Osteoblast (primary cell): ENCODE measurements around the gene CILP. TPM values are rescaled to one million over a fixed set of nuclear protein-coding genes. Genes with fewer than 3 reads are reported as not detected.

Experiments
- DNase-seq: peaks from one replicate; pipeline ENCODE4 v3.0.0; 2011; ENCODE audit warnings: low spot score, mixed read lengths; ENCODE audit not compliant: insufficient read length; ENCODE audit errors: missing footprints
- H2AFZ ChIP-seq: 2 replicates; pipeline ENCODE4 v1.6.0; 2011; ENCODE audit warnings: mild to moderate bottlenecking, low read length
- H3K27ac ChIP-seq: 2 replicates; pipeline ENCODE4 v1.5.1; 2011; ENCODE audit warnings: mild to moderate bottlenecking, low read depth, low read length, moderate library complexity
- H3K27me3 ChIP-seq: 2 replicates; pipeline ENCODE4 v1.6.0; 2012; ENCODE audit warnings: mild to moderate bottlenecking, control low read depth, inconsistent platforms, low read length, moderate library complexity; ENCODE audit not compliant: insufficient read depth
- H3K36me3 ChIP-seq: 2 replicates; pipeline ENCODE4 v1.5.1; 2011; ENCODE audit warnings: mild to moderate bottlenecking, low read length, control low read depth, moderate library complexity; ENCODE audit not compliant: insufficient read depth
- H3K4me1 ChIP-seq: 2 replicates; pipeline ENCODE4 v1.5.1; 2011; ENCODE audit warnings: mild to moderate bottlenecking, low read length, control low read depth, moderate library complexity; ENCODE audit not compliant: insufficient read depth
- H3K4me2 ChIP-seq: 2 replicates; pipeline ENCODE4 v1.6.0; 2011; ENCODE audit warnings: mild to moderate bottlenecking, low read length; ENCODE audit not compliant: insufficient read depth
- H3K4me3 ChIP-seq: fragments of 200-600 bp; sonication (generic); 3 replicates; pipeline ENCODE4 v1.5.1; 2012; ENCODE audit warnings: mild to moderate bottlenecking, low read length, inconsistent platforms; ENCODE audit not compliant: insufficient read depth
- H3K79me2 ChIP-seq: 2 replicates; pipeline ENCODE4 v1.6.0; 2012; ENCODE audit warnings: mild to moderate bottlenecking, low read length, control low read depth, inconsistent platforms; ENCODE audit not compliant: insufficient read depth
- H3K9me3 ChIP-seq: 2 replicates; pipeline ENCODE4 v1.5.1; 2011; ENCODE audit warnings: low read depth, low read length, control low read depth
- H4K20me1 ChIP-seq: 2 replicates; pipeline ENCODE4 v1.6.0; 2012; ENCODE audit warnings: mild to moderate bottlenecking, low read length, control low read depth; ENCODE audit not compliant: insufficient read depth
- total RNA-seq: library from RNA; depleted of rRNA; stranded (reverse); fragments of >200 nt; gene quantifications from 2 replicates; pipeline ENCODE4 v1.2.3, GENCODE V29; 2012
- TF ChIP-seq, protein P1 (sequence below): IDR thresholded peaks from 2 replicates; pipeline ENCODE4 v1.5.1; 2011; ENCODE audit warnings: mild to moderate bottlenecking, low read depth, low read length, moderate library complexity; ENCODE audit errors: extremely low read depth

CILP gene
- total RNA-seq, 1 donor: under 0.01 TPM

DNA sequence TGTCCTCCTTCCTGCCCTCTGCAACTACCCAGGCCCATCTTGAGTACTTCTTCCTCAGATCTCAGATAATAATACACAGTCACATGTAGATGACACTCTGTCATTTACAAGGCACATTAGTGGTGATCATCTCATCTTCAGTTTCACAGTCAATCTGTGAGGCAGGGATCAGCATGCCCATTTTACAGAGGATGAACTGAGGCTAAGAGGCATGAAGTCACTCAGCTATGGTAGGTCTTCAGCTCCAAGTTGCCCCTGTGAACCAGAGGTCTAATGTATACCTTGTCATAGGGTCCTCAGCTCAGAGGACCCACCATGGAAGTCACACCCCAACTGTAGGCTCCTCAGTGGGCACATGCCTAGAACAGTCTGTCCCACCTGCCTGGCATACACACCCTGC is 4.2 kb upstream of the CILP start:
- Histone ChIP-seq H3K27ac (no peak overlapping the region), H3K27me3 (peaks cover under 1% of the 10 kb centered on the region), H3K36me3 (no peaks in the 10 kb centered on the region), H3K79me2 (no peaks in the 10 kb centered on the region), H2AFZ (no peak overlapping the region), H3K9me3 (no peaks in the 10 kb centered on the region), H4K20me1 (no peaks in the 10 kb centered on the region), H3K4me1 (no peaks in the 10 kb centered on the region), H3K4me3 (no peak overlapping the region), H3K4me2 (no peak overlapping the region)
- TF ChIP-seq, protein P1, sequence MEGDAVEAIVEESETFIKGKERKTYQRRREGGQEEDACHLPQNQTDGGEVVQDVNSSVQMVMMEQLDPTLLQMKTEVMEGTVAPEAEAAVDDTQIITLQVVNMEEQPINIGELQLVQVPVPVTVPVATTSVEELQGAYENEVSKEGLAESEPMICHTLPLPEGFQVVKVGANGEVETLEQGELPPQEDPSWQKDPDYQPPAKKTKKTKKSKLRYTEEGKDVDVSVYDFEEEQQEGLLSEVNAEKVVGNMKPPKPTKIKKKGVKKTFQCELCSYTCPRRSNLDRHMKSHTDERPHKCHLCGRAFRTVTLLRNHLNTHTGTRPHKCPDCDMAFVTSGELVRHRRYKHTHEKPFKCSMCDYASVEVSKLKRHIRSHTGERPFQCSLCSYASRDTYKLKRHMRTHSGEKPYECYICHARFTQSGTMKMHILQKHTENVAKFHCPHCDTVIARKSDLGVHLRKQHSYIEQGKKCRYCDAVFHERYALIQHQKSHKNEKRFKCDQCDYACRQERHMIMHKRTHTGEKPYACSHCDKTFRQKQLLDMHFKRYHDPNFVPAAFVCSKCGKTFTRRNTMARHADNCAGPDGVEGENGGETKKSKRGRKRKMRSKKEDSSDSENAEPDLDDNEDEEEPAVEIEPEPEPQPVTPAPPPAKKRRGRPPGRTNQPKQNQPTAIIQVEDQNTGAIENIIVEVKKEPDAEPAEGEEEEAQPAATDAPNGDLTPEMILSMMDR: no peak
- DNase-seq: no peak

DNA sequence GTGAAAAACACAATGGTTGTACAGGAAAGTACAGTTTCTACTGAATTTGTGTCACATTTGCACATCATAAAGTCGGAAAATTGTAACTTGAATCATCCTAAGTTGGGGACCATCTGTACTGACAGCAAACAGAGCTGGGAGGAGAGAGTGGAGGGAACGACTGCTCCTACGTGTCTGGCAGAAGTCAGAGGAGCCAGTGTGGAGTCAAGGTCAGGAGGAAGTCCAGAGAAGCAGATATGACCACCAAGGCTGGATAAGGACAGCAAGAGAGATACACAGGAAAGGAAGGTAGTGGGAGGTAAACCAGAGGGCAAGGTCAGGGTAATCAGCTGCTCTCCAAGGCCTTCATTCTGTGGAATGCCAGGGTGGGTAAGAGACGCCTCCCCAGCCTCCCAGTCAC is 2.7 kb upstream of the CILP start:
- Histone ChIP-seq H4K20me1 (no peaks in the 10 kb centered on the region), H3K4me2 (no peak overlapping the region), H3K9me3 (no peaks in the 10 kb centered on the region), H3K36me3 (no peaks in the 10 kb centered on the region), H3K27me3 (no peaks in the 10 kb centered on the region), H3K4me3 (no peak overlapping the region), H3K79me2 (no peaks in the 10 kb centered on the region), H2AFZ (no peak overlapping the region), H3K4me1 (no peaks in the 10 kb centered on the region), H3K27ac (no peak overlapping the region)
- no peak for DNase-seq
- TF ChIP-seq, protein P1: no peak

DNA sequence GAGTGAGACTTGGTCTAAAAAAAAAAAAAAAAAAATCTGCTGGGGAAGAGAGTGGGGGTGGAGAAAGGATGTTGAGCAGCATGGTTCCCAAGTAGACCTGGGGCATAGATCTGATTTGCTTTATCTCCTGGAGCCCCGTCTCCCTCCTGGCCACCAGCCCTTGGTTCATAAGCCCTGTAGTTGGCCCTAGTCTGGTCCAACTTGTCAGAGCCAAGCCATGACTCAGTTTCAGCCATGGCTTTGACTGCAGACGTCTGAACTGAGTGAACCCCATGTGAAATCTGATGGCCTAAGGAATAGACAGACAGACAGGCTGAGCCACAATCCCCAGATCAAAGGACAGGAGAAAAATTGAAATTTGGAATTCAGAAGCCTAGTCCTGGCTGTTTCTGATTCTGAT is 2.0 kb upstream of the CILP start:
- no peaks in the 10 kb centered on the region for H3K4me1 ChIP-seq
- no peaks in the 10 kb centered on the region for H3K79me2 ChIP-seq
- no peaks in the 10 kb centered on the region for H4K20me1 ChIP-seq
- H3K27ac ChIP-seq: no peak overlapping the region
- H3K27me3 ChIP-seq: peaks cover 2% of the 10 kb centered on the region
- no peak overlapping the region for H3K4me3 ChIP-seq
- H3K36me3 ChIP-seq: no peaks in the 10 kb centered on the region
- H3K4me2 ChIP-seq: no peak overlapping the region
- DNase-seq: no peak
- H3K9me3 ChIP-seq: no peaks in the 10 kb centered on the region
- no peak overlapping the region for H2AFZ ChIP-seq
- TF ChIP-seq, protein P1: no peak

DNA sequence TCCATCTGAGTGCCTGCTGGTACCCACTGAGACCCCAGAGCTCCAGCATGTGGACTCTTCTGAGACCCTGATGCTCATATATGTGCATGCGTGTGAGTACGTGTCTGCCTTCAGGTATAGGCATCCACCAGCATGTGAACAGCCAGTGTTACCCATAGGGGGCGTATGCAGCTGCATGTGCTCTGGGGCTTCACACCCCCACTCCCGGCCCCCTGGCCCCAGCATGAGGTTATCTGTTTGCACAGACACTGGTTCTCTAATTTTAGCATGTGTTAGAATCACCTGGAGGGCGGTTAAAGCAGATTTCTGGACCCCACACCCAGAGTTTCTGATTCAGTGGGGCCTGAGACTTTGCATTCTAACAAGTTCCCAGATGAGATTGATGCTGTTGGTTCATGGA is 824 bp upstream of the CILP start:
- Histone ChIP-seq H3K9me3 (no peaks in the 10 kb centered on the region), H3K27ac (no peak overlapping the region), H3K4me3 (no peak overlapping the region), H2AFZ (no peak overlapping the region), H3K79me2 (no peaks in the 10 kb centered on the region), H3K36me3 (no peaks in the 10 kb centered on the region), H4K20me1 (no peaks in the 10 kb centered on the region), H3K4me1 (no peaks in the 10 kb centered on the region), H3K27me3 (peaks cover 8% of the 10 kb centered on the region), H3K4me2 (no peak overlapping the region)
- TF ChIP-seq, protein P1: peak; percentile 38
- peak; percentile 85 for DNase-seq
